GM10266 (cell line): ENCODE data around the gene RTL10.

Experiments
- DNase-seq: peaks from one replicate; pipeline ENCODE4 v3.0.0; 2012; ENCODE audit errors: extremely low spot score
- TF ChIP-seq, protein P1 (sequence below): IDR thresholded peaks from 2 replicates; pipeline ENCODE4 v1.5.1; 2012; ENCODE audit warnings: mild to moderate bottlenecking, low read depth; ENCODE audit not compliant: control insufficient read depth, insufficient read depth; ENCODE audit errors: missing control alignments

RTL10 gene

DNA sequence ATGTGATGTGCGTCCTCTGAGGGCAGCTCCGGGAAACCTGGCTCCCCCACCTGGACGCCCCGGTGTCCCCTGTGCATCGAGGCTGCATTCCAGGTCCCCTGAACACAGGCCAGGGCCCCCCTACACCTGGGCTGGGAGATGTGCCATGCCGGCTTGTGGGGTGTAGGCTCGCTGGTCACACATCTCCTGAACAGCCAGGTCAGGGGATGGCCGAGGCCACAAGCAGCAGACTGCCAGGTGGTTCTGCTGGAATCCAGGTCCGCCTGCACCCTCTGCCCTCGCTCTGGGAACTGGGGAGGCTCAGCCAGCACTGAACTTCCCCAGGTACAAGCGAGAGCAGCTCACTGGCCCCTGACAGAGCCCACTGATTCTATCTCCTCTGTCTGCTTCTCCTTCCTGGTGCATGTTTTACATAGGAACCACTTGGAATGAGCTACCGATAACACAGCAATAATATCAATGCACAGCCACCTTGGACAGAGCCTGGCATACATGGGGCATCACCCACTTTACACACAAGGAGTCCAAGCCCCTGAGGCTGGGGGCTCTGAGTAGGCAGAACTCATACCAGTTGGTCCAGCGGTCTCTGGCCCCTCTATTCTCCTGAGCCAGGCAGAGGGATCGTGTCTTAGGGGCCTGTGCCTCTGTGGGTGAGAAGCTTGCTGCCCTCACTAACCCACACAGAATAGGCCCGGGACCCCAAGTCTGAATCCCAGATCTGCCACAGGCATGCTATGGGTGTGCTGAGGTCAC lies 47.3 kb downstream of the RTL10 start:
- TF ChIP-seq, protein P1, sequence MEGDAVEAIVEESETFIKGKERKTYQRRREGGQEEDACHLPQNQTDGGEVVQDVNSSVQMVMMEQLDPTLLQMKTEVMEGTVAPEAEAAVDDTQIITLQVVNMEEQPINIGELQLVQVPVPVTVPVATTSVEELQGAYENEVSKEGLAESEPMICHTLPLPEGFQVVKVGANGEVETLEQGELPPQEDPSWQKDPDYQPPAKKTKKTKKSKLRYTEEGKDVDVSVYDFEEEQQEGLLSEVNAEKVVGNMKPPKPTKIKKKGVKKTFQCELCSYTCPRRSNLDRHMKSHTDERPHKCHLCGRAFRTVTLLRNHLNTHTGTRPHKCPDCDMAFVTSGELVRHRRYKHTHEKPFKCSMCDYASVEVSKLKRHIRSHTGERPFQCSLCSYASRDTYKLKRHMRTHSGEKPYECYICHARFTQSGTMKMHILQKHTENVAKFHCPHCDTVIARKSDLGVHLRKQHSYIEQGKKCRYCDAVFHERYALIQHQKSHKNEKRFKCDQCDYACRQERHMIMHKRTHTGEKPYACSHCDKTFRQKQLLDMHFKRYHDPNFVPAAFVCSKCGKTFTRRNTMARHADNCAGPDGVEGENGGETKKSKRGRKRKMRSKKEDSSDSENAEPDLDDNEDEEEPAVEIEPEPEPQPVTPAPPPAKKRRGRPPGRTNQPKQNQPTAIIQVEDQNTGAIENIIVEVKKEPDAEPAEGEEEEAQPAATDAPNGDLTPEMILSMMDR = no peak
- no peak for DNase-seq

DNA sequence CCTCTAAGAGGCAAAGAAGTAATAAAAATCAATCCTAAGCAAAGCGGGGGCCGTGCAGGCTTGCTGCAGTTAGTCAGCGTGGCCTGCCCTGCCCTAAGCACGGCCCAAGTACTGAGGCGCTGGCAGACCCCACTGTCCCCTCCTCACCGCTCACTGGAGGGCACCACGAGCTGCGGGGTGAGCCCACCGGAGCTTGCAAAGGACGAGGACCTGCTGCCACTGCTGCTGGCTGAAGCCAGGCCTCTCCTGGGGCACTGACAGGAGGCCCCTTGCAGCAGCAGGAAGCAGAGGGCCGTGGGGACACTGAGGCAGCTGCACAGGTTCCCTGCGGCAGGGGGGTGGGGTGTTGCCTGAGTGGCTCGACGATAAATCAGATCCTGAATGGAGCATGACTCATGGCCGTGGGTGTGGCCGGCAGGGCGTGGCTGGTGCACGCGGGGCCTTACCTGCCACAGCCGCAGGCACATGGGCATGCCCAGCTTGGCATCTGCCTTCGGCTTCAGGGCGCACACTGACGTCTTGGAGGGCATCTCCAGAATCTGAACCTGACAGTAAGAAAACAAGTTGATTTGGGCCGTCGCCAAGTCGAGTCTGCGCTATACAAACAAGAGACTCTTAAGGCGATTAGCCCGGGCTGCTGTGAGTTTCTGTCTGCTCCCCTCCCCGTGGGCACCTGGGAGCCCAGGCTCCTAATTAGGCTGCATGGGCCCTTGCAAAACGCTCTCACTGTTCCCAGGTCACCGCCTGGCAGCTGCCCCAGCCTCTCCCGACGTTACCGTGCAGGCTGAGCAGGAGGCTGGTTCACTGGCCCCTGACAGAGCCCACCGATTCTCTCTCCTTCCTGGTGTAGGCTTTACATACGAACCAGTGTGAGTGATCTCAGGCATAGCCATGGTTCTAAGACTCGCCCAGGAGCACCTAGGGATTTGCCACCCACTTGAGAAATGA lies 48.2 kb downstream of the RTL10 start:
- TF ChIP-seq, protein P1 = no peak
- no peak for DNase-seq

DNA sequence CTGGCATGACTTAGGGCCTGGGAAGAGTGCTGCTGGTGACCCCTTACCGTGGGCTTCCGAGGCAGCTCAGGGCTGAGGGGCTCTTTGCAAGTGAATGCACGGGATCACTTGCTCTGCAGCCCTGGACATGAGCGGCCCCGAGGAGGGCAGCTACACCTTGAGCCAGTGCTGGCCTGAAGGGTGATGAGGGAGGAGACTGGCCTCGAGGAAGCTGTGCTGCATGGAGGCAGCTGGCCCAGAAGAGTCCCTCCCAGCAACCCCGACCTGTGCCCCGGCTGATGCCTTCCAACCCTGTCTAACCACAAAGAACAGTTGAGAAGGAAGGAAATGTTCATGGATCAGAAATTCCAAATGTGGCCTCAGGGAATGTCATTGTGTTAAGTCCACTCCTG lies 48.9 kb downstream of the RTL10 start:
- TF ChIP-seq, protein P1 = no peak
- no peak for DNase-seq
